Measurements from ENCODE around the gene FDX1.

GRCh38 chr11:110454609-110455008 lies 24.9 kb downstream of the FDX1 start:
- TF ChIP-seq, protein P1, sequence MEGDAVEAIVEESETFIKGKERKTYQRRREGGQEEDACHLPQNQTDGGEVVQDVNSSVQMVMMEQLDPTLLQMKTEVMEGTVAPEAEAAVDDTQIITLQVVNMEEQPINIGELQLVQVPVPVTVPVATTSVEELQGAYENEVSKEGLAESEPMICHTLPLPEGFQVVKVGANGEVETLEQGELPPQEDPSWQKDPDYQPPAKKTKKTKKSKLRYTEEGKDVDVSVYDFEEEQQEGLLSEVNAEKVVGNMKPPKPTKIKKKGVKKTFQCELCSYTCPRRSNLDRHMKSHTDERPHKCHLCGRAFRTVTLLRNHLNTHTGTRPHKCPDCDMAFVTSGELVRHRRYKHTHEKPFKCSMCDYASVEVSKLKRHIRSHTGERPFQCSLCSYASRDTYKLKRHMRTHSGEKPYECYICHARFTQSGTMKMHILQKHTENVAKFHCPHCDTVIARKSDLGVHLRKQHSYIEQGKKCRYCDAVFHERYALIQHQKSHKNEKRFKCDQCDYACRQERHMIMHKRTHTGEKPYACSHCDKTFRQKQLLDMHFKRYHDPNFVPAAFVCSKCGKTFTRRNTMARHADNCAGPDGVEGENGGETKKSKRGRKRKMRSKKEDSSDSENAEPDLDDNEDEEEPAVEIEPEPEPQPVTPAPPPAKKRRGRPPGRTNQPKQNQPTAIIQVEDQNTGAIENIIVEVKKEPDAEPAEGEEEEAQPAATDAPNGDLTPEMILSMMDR (IDR thresholded peaks at IDR 0.05; ENCODE audit: low read depth, low read length), result no peak
- no peak for TF ChIP-seq EZH2phosphoT487 (IDR thresholded peaks at IDR 0.05; ENCODE audit: low read depth)

All from OCI-LY3 (cell line).